HG03045 (cell line): ENCODE results near the gene TMEM167B.

ENCODE experiments used
- ATAC-seq: cut with Tn5 transposase; IDR thresholded peaks from one replicate; pipeline ENCODE4 v1.9.1; 2021; ENCODE audit warnings: mild to moderate bottlenecking, moderate library complexity; ENCODE audit not compliant: unreplicated experiment

The TMEM167B gene

DNA sequence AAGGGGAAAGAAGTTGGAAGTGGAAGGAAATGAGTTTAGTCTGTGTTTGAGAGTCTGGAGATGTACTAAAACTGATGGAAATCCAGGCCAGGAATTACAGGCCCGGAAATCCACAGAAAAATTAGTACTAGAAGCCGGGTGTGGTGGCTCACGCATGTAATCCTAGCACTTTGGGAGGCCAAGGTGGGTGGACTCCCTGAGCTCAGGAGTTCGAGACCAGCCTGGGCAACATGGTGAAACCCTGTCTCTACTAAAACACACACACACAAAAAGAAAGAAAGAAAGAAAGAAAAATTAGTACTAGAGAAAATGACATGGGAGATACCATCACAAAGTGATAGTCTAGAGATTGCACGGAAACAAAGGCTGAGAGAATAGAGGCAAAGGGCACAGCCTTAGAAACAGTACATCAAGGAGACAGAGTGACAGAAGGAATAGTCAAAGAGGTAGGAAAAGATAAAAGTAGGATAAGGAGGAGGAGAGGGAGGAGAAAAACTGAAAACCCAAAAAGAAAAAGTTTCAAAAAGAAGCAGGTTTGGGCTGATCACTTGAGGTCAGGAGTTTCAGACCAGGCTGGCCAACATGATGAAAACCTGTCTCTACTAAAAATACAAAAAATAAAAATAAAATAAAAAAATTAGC is 10.0 kb upstream of the TMEM167B start:
- no peak for ATAC-seq

DNA sequence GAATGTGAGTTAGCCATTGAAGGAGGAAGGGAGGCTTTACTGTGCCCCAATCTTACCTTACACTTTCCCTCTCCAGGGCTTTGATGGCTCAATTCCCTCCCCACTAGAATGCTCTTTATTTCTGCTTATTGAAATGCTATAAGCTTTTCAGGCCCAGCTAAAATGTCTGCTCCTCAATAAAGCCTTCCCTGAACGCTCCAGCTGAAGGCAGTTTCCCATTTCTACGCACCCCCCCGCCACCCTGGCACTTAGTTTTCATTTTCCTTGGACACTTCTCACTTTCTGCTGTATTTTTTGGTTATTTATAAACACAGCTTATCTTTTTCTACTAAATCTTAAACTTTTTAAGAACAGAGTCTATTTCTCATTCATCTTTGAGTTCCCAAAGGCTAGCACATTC is 7.1 kb upstream of the TMEM167B start:
- ATAC-seq: no peak

DNA sequence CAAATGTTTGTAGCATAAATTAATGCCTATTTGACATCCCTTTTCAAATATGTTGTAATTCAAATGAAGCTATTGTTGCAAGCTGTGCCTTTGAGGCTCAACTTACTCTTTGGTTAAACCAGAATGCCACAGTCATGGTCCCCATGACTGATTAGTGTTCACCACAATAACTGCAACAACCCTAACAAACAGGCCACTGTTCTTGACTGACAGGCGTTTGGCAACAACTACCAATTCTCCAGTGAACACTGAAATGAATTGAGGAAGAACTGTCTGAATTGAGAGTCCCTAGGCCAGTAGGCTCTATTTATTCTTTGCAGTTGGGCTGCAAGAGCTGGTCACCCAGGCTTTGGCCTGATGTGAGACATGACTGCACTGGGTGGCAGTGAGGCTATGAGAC is 6.6 kb upstream of the TMEM167B start:
- no peak for ATAC-seq

DNA sequence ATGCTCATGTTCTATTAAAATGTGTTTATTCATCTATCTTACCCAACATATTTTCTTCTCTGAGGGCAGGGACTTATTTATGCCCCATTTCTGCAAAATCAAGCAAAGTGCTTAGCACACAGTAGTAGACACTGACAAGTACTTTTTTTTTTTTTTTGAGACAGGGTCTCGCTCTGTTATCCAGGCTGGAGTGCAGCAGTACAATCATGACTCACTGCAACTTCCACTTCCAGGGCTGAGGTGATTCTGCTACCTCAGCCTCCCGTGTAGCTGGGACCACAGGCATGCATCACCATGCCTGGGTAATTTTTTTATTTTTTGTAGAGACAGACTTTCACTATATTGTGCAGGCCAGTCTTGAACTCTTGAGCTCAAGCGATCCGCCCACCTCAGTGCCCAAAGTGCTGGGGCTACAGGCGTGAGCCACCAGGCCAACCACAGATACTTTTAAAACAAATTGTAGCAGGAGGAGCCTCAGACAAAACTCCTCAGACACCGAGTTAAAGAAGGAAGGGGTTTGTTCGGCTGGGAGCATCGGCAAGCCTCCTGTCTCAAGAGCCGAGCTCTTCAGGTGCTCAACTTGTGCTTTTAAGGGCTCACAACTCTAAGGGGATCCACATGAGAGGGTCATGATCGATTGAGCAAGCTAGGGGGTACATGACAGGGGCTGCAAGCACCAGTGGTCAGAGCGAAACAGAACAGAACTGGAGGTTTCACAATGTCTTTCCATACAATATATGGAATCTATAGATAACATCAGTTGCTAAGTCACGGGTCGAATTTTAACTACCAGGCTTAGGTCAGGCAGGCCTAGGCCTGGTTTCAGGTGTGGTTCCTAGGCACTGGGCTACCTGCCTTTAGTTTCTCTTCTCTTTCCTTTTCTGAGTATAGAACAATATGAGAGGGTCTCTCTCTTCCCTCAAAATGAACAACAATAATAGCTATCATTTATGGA is 5.7 kb upstream of the TMEM167B start:
- no peak for ATAC-seq

DNA sequence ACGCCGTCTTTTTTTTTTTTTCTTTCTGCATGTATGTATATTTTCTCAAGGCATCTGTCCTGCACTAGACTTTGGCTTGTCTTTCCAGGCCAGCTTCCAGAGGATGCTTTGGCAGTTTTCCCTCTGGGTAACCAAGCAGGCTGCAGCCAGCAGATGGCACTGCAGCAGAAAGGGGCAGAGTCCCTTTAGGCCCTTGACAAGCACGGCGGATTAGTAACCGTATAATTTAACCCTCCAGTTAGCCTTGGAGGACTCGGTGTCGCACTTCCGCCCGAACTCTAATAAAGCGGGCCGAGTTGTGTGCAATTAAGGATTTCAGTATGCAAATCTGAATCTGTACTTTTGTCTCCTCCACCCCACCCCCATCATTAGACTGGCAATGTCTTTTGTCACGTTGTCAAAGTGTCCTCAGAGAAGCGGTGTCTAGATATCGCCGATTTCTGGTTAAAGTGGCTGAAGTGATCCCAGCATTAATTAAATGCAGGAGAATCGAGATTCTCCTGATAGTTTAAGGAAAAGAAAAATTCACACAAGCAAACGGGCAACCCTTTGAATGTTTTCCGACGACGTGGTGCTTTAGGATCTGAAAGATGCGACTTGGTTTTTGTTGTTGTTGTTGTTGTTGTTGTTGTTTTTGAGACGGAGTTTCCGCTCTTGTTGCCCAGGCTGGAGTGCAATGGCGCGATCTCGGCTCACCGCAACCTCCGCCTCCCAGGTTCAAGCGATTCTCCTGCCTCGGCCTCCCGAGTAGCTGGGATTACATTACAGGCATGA is 1.1 kb upstream of the TMEM167B start:
- no peak for ATAC-seq

DNA sequence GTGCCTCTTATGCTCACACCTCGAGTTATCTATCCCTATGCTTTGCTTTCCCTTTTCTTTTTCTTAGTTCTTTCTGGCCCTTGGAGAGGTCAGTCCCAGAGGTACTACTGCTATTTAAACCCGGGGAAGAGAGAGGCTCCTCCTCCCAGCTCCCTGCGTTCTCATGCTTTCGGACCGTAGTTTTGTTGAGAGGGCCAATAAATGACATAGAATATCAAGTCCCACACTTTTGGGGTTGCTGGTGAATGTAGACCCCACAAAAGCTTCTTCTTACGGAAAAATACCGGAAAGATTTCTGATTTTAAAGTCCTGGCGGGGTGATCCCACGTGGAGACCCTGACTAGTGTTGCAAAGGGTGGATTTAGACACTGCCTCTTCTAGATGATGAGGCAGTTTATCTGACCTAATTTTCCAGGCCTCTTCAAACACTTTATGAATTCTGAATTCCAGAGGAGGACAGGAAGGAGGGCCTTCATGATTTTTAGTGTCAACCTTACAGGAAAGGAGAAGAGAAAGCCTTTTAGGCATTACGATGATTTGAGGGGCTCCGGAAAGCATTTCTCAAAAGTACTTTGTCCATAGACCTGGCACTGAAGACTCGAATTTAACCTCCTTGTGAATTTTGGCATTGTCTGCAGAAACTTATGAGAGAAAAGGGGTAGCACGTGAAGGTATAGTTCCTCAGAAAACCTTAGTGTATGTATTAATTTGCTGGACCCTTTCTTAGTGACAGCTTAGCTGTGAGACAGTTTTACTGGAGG is 694 bp downstream of the TMEM167B start:
- ATAC-seq: peak; percentile 61

DNA sequence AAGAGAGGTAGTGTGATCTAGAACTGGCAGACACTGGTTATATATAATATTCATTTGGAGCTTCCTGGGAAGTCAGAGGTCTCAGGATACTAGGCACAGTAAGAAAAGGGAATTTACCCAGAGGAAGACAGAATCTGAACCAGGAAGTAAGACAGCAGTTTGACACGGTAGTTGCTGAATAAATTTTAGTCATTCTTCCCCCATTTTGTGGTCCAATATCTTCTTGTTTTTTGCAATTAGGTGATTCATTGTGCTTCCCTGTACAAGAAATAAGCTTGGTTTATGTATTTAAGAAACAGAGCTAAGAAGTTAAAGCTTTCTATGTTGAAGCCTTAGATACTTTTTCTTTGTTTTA is 1.3 kb downstream of the TMEM167B start:
- no peak for ATAC-seq

DNA sequence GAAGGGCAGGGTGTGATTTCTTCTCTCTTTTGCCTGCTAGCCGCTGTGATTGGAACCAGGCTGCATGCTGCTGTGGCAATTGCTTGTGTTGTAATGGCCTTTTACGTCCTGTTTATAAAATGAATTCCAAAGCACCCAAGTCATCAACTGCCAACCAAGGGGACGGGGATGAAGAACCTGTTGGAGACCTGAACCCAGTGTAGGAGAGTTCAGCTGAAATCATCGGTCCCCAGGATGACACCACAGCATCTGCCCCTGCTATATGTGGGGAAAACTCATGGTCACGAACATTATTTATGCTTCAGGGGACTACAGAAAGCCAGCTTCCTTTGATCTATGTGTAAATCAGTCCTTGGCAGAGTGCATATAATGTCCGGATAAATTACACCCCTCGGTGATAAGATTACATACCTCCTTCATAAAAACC is 3.8 kb downstream of the TMEM167B start:
- no peak for ATAC-seq

DNA sequence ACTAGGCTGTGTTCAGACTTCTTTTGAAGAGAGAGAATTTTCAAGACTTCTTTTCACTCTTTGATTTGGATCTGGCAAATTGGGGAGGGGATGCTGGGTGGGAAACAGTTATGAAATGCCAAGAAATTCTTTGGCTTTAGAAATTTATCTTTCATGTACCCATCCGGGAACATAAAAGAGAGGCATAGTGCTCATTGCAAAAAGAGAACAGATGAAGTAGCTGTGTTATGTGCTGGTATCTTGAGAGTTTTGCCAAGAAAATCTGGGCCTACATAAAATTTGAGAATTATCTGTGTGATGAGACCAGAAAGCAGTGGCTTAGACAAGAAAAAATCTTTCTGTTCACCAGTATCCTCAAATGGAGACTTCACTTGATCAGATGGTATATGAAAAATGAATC is 4.3 kb downstream of the TMEM167B start:
- ATAC-seq: no peak

DNA sequence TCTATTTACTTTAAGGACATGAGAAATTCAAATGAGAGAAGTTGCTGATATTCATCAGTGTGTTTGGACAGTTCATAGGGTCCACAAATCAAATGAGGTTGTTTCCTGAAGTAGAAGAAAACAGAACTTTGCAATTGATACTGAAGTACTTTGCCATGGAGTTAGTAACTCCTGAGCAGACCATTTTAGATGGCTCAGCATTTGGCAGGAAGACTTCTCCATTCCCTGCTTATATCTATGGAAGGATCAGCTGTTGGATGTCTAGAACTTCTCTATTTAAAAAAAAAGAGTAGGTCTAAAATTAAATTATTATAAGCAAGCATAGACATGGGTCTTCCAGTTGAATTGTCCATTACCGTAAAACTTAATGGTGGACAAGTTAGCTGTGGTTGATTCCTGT is 5.1 kb downstream of the TMEM167B start:
- no peak for ATAC-seq

DNA sequence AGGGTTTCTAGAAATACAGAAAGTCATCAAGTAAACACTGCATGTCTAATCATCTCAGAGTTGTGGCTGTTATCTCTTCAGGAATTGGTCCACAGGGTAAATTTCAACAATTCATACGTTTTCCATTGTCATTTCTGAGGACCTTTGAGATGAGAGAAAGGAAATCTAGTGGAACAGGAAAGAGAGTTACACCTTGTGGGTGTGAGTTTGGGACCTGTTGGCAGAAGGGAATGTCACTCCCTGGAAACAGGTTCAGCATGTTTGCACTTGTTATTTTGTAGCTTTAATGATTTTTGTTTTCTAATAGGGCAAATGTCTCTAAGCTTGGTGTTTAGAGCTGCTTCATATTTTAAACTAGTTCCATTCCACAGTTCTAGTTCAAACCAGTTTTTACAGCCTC is 5.6 kb downstream of the TMEM167B start:
- ATAC-seq: no peak

DNA sequence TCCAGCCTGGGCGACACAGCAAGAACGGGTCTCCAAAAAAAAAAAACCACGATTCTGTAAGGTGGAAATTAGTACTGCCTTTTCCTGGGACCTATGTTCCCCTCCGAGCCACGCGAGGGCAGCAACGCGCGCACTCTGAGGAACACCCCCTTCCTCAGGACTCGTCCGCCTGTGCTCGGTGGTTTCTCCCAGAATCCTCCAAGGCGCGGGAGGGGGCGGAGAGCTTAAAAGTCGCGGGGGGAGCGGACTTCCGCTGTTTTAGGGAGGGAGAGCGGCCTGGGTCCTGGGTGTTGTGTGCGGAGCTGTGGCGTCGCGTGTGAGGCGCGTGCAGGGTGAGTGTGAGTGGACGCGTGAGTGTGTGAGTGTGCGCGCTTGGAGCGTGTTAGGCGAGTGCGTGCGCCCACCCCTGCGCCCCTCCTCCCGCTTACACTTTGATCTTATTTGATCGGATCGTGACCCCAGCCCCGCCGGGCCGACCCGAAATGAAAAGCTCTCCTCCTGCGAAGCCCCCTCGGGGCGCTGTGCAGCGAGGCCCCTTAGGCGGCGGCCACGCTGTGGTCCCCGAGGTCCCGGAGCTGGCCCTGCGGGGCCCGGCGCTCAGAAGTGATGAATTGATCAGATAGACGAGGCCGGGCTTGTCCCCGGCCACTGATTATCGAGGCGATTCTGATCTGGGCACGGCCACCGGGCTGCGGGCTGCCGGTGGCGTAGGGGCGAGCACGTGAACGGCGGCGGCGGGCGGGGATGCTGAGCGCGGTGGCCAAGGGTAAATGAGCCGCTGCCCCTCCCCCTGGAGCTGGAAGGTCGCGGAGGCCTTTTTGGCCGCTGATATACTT is 9.6 kb downstream of the TMEM167B start:
- peak; percentile 92 for ATAC-seq

DNA sequence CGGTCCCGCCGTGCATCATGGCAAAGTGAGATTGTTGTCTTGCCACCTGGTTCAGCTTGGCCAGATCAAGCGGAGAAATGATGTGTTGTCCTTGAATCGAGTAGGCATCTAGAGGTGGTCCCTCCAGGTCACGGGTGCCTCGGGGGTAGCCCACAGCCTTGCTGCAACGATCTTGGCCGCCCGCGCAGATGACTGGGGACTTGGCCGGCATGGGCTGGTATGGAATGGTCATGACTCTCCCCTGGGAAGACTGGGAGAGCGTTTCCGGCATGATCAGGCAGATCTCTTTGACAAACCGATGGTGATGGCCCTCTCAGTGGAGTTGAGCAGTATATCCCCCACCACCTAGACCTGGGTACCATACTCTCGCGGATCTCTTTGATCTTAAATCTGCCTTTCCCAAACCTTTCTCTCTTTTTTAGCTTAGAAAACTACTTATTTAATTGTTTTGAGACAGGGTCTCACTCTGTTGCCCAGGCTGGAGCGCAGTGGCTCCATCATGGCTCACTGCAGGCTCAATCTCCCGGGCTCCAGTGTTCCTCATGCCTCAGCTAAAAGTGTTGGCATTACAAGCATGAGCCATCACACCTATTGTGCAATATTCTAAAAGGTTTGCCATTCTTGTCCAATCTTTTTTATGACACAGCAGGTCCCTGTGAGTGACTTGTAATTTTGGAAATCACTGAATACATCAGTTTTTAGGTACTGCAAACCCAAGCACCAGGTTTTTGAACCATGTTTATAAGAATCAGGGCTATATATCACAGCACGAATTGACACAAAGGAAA is 14.0 kb downstream of the TMEM167B start:
- ATAC-seq: no peak

DNA sequence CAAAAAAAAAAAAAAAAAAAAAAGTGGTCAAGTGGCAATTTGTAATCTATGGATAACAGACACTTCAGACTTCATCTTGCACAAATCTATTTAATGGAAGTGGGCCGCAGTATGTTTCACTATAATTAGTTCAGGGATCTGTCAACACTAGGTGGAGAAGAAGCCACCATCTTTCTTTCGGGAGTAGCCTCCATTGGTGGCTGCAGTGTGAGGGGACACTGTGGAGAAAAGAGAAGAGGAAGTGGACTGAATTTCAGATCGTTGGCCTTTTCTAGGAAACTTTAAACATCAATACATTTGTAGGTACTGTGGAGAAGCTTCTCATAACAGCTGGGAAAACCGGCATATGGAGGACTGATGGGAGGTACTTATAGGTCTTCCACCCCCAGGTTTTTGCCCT is 15.3 kb downstream of the TMEM167B start:
- no peak for ATAC-seq

DNA sequence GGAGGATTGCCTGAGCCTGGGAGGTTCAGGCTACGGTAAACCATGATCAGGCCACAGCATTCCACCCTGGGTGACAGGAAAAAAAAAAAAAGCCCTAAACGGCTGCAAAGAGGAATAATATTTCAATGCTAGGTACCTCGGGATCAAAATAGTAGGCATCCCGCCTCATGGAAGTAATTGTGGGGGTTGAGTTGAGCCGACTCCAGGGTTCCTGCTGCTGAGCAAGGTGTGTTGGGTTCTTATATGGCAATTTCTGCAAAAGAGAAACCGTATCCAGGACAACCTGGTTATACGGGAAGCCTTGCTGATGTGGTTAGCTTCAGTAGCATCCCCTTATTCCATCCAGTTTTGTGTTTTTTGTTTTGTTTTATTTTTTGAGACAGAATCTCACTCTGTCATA is 17.2 kb downstream of the TMEM167B start:
- ATAC-seq: no peak

DNA sequence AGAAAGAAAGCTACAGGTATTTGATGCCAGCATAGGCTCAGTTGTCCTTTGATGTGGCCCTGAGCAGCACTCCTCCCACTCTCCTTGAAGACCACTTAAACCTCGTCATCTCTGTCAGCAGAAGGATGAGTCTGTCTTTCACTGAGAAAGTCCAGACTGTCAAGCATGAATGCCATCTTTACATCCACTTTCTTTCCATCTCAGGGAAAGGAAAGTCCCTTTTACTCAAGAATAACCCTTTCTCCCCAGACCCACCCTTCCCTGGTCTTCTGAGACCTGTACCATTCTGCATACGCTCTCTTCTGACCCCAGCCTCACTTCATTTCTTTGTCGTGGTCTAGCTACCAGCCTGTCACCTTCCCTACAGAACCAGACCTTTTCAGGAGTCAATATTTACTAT is 19.3 kb downstream of the TMEM167B start:
- ATAC-seq: no peak

DNA sequence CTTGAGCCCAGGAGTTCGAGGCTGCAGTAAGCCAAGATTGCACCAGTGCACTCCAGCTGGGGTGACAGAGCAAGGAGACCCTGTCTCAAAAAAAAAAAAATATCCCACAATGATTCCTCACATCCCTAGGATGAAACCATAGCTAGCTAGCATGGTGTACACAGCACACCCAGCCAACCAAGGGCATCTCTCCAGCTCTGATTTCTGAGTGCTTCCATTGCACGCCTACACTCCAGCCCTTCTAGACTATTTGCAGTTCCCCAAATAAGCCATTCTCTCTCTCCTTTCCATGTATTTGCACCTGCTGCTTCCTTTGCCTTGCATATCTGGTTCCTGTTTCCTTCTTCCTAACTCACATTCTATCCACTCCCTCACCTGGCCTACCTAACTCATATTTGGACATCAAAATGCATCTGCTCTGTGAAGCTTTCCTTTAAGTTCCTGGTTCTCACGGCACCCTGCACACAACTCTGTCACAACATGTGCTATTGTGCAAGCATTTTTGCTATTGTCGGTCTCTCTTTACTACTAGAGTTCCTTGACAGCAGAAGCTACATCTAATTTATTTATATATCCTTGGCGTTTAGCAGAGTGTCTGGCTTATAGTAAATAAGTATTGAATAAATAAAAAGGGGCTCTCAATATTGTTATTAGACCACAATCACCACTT is 21.0 kb downstream of the TMEM167B start:
- ATAC-seq: no peak

DNA sequence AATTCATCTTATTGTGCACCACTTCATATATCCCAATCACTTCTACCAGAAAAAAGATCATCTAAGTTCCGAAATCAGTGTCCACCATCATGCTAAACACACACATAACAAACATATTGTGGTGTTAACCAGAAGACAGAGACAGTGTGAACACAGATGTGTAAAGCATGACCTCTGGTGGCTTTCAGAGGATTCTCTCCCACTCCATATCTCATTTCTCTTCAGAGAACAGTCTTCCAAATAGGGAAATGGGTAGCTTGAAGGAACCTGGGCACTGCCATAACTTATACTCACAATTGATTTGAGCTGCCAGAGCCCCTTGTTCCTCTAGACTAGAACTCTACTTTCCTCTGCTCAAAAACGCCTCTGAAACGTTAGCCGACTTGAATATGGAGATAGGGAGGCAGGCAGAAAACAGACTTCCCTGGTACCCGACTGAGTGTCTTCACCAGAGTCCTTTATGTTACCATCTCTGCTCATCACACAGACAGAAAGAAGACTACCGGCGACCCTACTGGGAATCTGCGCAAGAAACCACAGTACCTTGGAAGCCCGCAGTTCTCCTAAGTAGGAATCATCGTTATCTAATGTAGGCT is 21.6 kb downstream of the TMEM167B start:
- no peak for ATAC-seq
